Breast epithelium (tissue), 4 donors: ENCODE data around the gene GABRA1. TPM values are rescaled to one million over a fixed set of nuclear protein-coding genes. Genes with fewer than 3 reads are reported as not detected.

ENCODE experiments used
- DNase-seq, 2 donors: peaks; one replicate each; pipeline ENCODE4 v3.0.0-alpha.2; 2019; ENCODE audit warnings: low spot score in 2 of 2
- H3K27ac ChIP-seq, 2 donors: fragments of 200-600 bp; sonication (generic) in 1 of 2; one replicate each; pipeline ENCODE4 v1.5.1; 2016 to 2019; ENCODE audit warnings: mild to moderate bottlenecking in 1 of 2
- H3K27me3 ChIP-seq, 2 donors: fragments of 200-600 bp; sonication (generic) in 1 of 2; one replicate each; pipeline versions ENCODE4 v1.5.1 to v1.6.0; 2017 to 2019; ENCODE audit warnings: control low read depth in 1 of 2, mild to moderate bottlenecking in 1 of 2
- H3K36me3 ChIP-seq: fragments of 200-600 bp; one replicate; pipeline ENCODE4 v1.5.1; 2019
- H3K4me1 ChIP-seq, 2 donors: fragments of 200-600 bp; sonication (generic); one replicate each; pipeline ENCODE4 v1.5.1; 2016 to 2019; ENCODE audit warnings: control low read depth in 1 of 2
- H3K4me3 ChIP-seq, 3 donors: fragments of 200-600 bp; sonication (generic); 1 replicate in 2 of 3; 2 replicates in 1 of 3; pipeline ENCODE4 v1.5.1; 2016 to 2019; ENCODE audit warnings: mild to moderate bottlenecking in 3 of 3, moderate library complexity in 2 of 3
- H3K9me3 ChIP-seq, 2 donors: fragments of 200-600 bp; sonication (generic) in 1 of 2; one replicate each; pipeline ENCODE4 v1.5.1; 2016 to 2019; ENCODE audit warnings: control low read depth in 1 of 2
- CTCF ChIP-seq, 3 donors: fragments of 450-650 bp; IDR thresholded peaks; one replicate each; pipeline ENCODE4 v1.5.1; 2016 to 2017; ENCODE audit warnings: antibody characterized with exemption in 3 of 3, mild to moderate bottlenecking in 3 of 3, moderate library complexity in 3 of 3
- POLR2A ChIP-seq: fragments of 450-650 bp; IDR thresholded peaks from one replicate; pipeline ENCODE4 v1.6.1; 2016; ENCODE audit warnings: antibody characterized with exemption, mild to moderate bottlenecking, moderate library complexity
- POLR2AphosphoS5 ChIP-seq, 3 donors: sonication (generic); formaldehyde crosslinking; IDR thresholded peaks; one replicate each; pipeline ENCODE4 v1.6.1; 2017; ENCODE audit warnings: antibody characterized with exemption in 3 of 3
- intact Hi-C: fragments of 100-400 bp; cut with DNase I; formaldehyde crosslinking; loops from one replicate; pipeline ENCODE4 v1.15.1; 2023; ENCODE audit warnings: low total_unique reads
- total RNA-seq, 3 donors: library from RNA; depleted of rRNA; stranded (reverse); fragments of >200 nt; gene quantifications; one replicate each; pipeline ENCODE4 v1.1.0, GENCODE V29; 2016

The GABRA1 gene
- total RNA-seq, 3 donors from 2014 or later, result not detected

DNA sequence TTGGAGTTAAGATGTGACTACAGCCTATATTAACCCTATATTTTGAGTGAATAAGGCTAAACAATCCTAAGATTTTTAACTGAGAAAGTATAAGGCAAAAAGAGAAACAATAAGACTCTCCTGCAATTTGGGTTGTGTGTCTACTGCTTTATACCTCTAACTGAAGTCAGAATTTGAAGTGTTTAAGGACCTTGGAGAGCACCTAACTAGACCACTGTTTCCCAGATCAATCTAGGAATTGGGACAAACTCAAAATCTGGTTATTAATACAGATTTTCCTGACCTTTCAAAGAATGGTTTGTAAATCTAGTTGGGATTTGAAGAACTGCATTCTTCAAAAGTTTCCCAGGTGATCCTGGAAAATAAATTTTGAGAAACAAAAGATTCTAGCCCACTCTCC is 42.1 kb downstream of the GABRA1 start:
- no peak for DNase-seq
- TF ChIP-seq POLR2AphosphoS5 (IDR thresholded peaks at IDR 0.05) (no peak), POLR2A (no peak), CTCF (IDR thresholded peaks at IDR 0.05) (no peak)
- Histone ChIP-seq H3K9me3 (no peaks in the 10 kb centered on the region), H3K36me3 (no peaks in the 10 kb centered on the region), H3K4me1 (no peaks in the 10 kb centered on the region), H3K27me3 (no peaks in the 10 kb centered on the region), H3K27ac (no peak overlapping the region), H3K4me3 (no peak overlapping the region)
- intact Hi-C loops, result no loop called here

DNA sequence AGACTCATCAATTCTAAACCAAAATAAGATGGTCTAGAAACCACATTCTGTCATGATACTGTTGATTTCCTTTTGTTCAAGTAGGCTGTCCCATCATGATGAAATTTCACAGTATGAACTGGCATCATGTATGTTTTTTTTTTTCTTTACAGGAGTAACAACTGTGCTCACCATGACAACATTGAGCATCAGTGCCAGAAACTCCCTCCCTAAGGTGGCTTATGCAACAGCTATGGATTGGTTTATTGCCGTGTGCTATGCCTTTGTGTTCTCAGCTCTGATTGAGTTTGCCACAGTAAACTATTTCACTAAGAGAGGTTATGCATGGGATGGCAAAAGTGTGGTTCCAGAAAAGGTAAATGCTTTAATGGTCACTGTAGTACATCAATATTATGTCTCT is 47.6 kb downstream of the GABRA1 start:
- Histone ChIP-seq H3K27me3 (no peaks in the 10 kb centered on the region), H3K9me3 (no peaks in the 10 kb centered on the region), H3K4me1 (no peaks in the 10 kb centered on the region), H3K4me3 (no peak overlapping the region), H3K36me3 (no peaks in the 10 kb centered on the region), H3K27ac (no peak overlapping the region)
- no peak for TF ChIP-seq CTCF (IDR thresholded peaks at IDR 0.05)
- no peak for TF ChIP-seq POLR2A
- no peak for TF ChIP-seq POLR2AphosphoS5 (IDR thresholded peaks at IDR 0.05)
- intact Hi-C loops, result no loop called here
- DNase-seq, result no peak

DNA sequence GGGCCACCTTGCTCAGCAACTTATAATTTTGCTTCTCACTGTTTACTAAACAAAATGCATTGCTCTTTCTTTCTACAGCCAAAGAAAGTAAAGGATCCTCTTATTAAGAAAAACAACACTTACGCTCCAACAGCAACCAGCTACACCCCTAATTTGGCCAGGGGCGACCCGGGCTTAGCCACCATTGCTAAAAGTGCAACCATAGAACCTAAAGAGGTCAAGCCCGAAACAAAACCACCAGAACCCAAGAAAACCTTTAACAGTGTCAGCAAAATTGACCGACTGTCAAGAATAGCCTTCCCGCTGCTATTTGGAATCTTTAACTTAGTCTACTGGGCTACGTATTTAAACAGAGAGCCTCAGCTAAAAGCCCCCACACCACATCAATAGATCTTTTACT is 49.1 kb downstream of the GABRA1 start:
- Histone ChIP-seq H3K36me3 (no peaks in the 10 kb centered on the region), H3K27ac (no peak overlapping the region), H3K4me1 (no peaks in the 10 kb centered on the region), H3K27me3 (no peaks in the 10 kb centered on the region), H3K4me3 (no peak overlapping the region), H3K9me3 (no peaks in the 10 kb centered on the region)
- no peak for TF ChIP-seq CTCF (IDR thresholded peaks at IDR 0.05)
- no peak for TF ChIP-seq POLR2AphosphoS5 (IDR thresholded peaks at IDR 0.05)
- TF ChIP-seq POLR2A, result no peak
- no peak for DNase-seq
- intact Hi-C loops, result no loop called here

DNA sequence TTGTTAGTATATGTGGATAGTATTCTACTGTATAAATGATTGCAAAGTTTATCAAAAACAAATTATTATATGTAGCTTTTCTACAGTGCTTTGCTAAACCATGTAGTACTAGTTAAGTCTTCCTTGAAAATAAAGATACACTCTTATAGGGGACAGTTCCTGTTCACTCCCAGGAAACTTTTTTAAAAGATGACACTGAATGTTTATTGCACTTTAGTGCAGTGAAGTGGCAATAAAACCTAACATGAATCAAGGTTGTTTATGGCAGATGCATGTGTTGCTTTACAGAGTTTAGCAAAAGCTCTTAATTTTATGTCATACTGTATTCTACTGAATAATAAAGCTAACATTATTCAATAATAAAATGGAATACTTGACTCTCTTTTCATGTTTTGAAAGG is 51.7 kb downstream of the GABRA1 start:
- Histone ChIP-seq H3K27me3 (no peaks in the 10 kb centered on the region), H3K4me1 (no peaks in the 10 kb centered on the region), H3K36me3 (no peaks in the 10 kb centered on the region), H3K4me3 (no peak overlapping the region), H3K9me3 (no peaks in the 10 kb centered on the region), H3K27ac (no peak overlapping the region)
- TF ChIP-seq POLR2A (no peak), POLR2AphosphoS5 (IDR thresholded peaks at IDR 0.05) (no peak), CTCF (IDR thresholded peaks at IDR 0.05) (no peak)
- DNase-seq, result no peak
- intact Hi-C loops, result no loop called here

- Histone ChIP-seq H3K9me3 (no peaks in the 10 kb centered on the region), H3K4me3 (no peak overlapping the region), H3K4me1 (no peaks in the 10 kb centered on the region), H3K27me3 (no peaks in the 10 kb centered on the region), H3K27ac (no peak overlapping the region), H3K36me3 (no peaks in the 10 kb centered on the region)
- no peak for DNase-seq
- intact Hi-C loops, result loop anchor here (5.0 kb wide), 1 partner anchor 331 kb away; no protein-coding TSS in a partner anchor
- no peak for TF ChIP-seq POLR2A
- TF ChIP-seq POLR2AphosphoS5 (IDR thresholded peaks at IDR 0.05), result no peak
- TF ChIP-seq CTCF (IDR thresholded peaks at IDR 0.05), result no peak
Measured at GRCh38 chr5:161900981-161901380, 53.1 kb downstream of the GABRA1 start.
